HG02852 (cell line): ENCODE measurements around the gene OR2G3.

Experiments used
- ATAC-seq: cut with Tn5 transposase; IDR thresholded peaks from one replicate; pipeline ENCODE4 v1.9.1; 2021; ENCODE audit warnings: mild to moderate bottlenecking, moderate library complexity; ENCODE audit not compliant: unreplicated experiment

Gene OR2G3

GRCh38 chr1:247605286-247605685 is at the start of gene OR2G3:
Gene OR2G3, plus strand, starts transcription at chr1:247605586. Its CDS starts 0 bp downstream, at chr1:247605586.
- ATAC-seq, result no peak

GRCh38 chr1:247557926-247558674 is 47.3 kb upstream of the OR2G3 start:
- no peak for ATAC-seq

DNA sequence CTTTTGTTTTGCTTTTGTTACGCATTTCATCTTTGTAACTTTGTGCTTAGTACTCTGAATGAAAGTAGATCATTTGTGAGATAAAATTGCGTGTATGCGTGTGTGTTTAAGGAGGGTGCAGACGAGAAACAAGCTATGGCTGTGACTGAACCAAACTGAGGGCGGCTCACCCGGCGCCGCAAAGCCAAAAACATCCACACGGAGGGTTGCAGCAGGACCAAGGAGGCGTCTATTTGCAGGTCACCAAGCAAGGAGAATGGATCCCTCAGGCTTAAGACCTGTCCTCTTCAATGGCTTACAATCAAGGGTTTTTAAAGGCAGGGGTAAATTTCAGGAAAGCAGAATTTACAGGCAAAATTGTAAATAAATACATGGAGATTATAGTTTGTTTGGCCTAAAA is 43.7 kb upstream of the OR2G3 start:
- no peak for ATAC-seq

- ATAC-seq, result no peak
Observed at GRCh38 chr1:247562198-247562597, 43.2 kb upstream of the OR2G3 start.

DNA sequence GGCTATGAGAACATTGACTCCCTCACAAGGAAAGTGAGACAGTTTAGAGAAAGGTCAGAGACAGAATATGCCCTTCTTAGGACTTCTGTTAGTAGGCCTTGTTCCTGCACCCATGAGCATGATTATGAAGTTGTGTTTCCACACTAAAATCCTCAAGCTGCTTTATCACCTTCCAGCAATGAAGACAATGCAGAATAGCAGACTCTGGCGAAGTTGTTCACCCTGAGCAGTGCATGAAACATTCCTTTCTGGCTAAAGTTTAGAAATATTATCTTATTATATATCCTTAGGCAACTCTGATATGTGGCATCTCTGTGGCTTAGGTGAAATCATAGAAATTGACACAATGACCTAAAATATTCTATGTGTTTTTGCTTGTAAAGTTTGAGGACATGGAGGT is 31.1 kb upstream of the OR2G3 start:
- no peak for ATAC-seq

- ATAC-seq, result no peak
Observed at GRCh38 chr1:247574664-247575063, 30.7 kb upstream of the OR2G3 start.

DNA sequence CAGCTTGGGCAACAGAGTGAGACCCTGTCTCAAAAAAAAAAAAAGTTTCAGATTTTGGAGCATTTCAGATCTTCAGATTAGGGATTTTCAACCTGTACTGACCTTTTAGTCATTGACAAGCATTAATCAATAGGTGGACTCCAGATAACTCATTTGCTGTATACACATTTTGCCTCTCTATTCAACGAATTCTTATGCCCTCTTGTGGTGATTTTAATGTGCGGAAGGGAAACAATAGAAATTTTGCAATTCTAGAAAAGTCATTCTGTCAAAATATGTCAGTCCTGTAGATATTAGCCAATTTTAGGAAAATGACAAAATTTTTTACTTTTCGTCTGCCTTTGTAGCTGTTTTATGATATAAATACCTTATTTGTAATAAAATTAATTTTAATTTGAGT is 28.9 kb upstream of the OR2G3 start:
- no peak for ATAC-seq

GRCh38 chr1:247578946-247579460 is 26.4 kb upstream of the OR2G3 start:
- ATAC-seq, result no peak

- no peak for ATAC-seq
Observed at GRCh38 chr1:247588060-247588459, 17.3 kb upstream of the OR2G3 start, which contains the start of gene OR2G2. Gene OR2G2, plus strand, starts transcription at chr1:247588360. Its CDS starts 0 bp downstream, at chr1:247588360.

DNA sequence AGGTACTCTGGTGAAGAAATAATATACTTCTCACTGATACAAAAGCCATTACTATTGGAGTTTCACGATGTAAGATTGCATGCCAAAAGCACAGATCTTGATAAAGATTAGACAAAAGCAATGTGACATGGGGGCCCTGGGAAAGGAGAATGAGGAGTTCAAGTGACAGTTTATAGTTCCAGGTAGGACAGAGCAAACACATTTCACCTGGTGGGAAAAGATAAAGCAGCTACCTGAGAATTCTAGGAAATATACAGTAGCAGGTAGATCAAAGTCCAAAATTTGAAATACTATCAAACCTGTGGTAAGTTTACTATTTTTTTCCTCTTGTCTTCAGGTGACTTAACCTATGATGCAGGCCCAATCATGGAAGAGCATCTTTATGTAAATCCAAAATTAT is 8.0 kb downstream of the OR2G3 start:
- ATAC-seq, result no peak

- ATAC-seq, result no peak
Observed at GRCh38 chr1:247614625-247615024, 9.2 kb downstream of the OR2G3 start.

DNA sequence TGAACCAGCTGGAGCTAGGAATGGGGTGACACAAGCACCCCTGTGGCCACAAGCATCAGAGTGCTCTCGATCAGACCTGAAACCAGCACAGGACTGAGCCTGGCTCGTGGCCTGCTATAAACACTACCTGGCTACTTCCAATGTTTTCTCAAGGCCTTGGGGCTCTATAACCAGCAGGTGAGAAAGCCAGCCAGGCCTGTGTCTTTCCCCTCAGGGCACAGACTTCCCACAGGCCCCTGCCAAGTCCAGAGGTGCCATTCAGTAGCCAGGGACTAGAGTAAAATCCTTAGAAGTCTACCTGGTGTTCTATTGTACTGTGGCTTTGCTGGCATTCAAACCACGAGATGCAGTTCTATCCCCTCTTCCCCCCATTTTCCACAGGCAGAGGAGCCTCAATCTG is 22.6 kb downstream of the OR2G3 start:
- no peak for ATAC-seq

DNA sequence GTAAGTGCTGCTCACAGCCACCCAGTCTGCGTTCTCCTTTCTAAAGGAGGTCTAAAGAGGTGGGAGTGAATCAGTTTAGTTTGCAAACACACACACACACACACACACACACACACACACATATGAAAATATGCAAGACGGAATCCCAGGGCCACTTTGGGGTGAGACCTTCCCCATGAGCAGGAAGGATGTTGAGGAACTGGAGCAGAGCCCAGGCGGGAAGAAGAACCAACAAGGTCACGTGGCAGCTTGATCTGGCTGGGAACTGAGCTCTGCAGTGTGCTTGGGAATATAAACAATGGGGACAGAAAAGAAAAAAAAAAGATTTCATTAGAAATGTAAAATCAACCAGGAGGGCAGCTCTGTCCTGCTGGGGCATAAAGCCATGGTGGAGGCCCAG is 32.6 kb downstream of the OR2G3 start:
- no peak for ATAC-seq

- no peak for ATAC-seq
Observed at GRCh38 chr1:247638781-247639180, 33.4 kb downstream of the OR2G3 start.

DNA sequence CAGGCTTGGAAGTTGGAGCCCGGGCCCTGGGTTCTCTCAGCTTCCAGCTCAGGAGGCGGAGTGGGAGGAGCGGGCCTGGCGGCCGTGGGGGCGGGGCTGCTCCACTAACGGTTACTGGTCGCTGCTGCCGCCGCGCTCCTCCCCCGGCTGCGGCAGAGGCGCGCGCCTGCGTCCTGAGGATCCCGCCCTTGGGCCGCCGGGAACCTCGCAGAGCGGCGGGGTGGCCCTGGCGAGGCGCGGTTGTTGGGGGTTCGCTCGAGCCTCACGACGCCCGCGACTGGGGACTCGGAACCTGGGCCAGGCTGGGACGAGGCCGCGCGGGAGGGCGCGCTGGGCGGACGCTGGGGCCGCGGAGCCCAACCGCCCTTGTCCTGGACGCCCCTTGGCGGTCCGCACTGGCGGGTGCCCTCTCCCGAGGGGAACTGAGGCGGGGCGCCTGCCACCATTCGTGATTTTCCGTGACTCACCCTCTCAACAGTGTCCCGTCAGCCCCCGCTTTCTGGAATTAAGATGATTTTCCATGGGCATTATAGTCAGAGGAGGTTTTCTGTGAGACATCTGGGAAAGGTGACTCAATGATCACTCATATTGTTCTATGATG is 34.1 kb downstream of the OR2G3 start:
- ATAC-seq, result no peak

GRCh38 chr1:247642742-247643141 is 37.4 kb downstream of the OR2G3 start:
- no peak for ATAC-seq

GRCh38 chr1:247646867-247647266 is 41.5 kb downstream of the OR2G3 start:
- ATAC-seq, result no peak

DNA sequence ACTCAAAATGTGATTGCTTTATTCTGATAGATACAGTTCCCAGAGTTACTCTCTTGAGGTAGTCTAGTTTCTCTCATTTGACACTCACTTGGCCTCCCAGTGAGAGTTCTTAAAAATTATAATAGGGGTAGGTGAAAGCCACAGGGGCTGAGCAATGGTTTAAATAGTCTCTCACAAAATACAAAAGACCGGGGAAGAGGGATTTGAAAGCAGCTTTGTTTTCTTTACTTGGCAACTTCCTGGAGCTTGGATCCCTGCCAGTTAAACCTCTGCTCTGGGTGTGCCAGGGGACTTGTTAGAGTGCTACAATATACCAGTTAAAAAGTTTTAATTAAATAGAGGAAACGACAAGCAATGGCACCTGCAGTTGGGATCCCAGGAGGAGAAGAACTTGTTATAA is 42.5 kb downstream of the OR2G3 start:
- ATAC-seq, result no peak

DNA sequence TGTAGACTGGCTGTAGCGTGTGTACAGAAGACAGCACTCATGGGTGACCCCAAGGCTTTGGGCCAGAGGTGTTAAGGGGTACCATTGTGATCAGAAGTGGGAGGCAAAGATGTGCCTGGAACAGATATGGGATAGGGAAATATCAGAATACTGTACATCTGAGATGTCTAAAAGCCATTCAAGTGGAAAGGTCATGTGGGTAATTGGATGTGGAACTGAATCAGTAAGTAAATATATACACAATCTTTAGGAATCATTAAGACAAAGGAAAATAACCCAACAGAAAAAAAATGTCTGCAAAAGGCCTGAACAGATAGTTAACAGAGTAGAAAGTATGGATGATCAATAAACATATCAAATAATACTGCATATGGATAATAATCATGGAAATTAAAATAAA is 47.7 kb downstream of the OR2G3 start:
- no peak for ATAC-seq
